ENCODE data around the gene MCUR1. TPM values are rescaled to one million over a fixed set of nuclear protein-coding genes. Genes with fewer than 3 reads are reported as not detected.

Gene MCUR1
- total RNA-seq, 2 experiments from 2014 or later = 37.9 to 59.3 TPM

Other genes starting within 250 kb of the MCUR1 start
- gene SIRT5, start 240.0 kb downstream of the MCUR1 start, total RNA-seq = 10 to 100 TPM; 14.7 to 21.9 TPM
- gene NOL7, start 199.2 kb downstream of the MCUR1 start, total RNA-seq = 10 to 100 TPM; 92.8 to 97.3 TPM
- gene RANBP9, start 102.7 kb downstream of the MCUR1 start, total RNA-seq = 10 to 100 TPM; 50.8 to 65.0 TPM
- gene RNF182, start 110.4 kb upstream of the MCUR1 start, total RNA-seq = not detected

Measured in activated CD4-positive, alpha-beta T cell treated with anti-CD3 and anti-CD28 coated beads for 36 hours (primary cell).